HG02870 (cell line): ENCODE measurements around the gene CRYBG3.

Experiments used
- ATAC-seq: cut with Tn5 transposase; IDR thresholded peaks from one replicate; pipeline ENCODE4 v1.9.1; 2021; ENCODE audit warnings: mild to moderate bottlenecking, moderate library complexity; ENCODE audit not compliant: unreplicated experiment

CRYBG3 gene

DNA sequence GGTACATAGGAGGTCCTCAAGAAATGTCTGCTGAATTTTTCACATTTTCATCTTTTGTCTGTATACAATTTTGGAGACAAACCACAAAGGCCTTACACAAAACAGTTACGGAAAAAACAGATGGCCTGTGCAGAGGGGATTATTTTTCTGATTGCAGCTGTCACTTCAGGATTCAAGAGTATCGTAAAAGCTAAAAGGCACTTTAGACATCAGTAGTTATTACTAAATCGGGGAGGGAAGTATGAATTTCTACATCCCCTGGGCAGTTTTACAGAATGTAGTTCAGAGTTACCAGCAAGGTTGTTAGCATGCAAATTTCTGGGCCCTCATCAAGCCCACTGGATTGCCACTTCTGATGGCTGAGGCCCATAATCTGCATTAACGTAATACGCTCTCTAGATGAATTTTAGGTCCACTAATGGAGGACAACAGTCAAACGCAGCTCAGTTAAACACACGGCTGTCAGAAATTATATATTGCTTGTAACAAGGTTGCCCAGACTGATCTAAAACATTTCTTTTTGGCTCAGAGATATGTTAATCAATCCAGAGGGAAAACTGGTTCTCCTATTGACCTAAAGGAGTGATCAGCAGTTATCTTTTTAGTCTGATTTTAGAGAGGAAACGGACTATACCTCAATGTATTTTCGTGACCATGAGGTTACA lies 149.3 kb downstream of the CRYBG3 start:
- ATAC-seq, result no peak

DNA sequence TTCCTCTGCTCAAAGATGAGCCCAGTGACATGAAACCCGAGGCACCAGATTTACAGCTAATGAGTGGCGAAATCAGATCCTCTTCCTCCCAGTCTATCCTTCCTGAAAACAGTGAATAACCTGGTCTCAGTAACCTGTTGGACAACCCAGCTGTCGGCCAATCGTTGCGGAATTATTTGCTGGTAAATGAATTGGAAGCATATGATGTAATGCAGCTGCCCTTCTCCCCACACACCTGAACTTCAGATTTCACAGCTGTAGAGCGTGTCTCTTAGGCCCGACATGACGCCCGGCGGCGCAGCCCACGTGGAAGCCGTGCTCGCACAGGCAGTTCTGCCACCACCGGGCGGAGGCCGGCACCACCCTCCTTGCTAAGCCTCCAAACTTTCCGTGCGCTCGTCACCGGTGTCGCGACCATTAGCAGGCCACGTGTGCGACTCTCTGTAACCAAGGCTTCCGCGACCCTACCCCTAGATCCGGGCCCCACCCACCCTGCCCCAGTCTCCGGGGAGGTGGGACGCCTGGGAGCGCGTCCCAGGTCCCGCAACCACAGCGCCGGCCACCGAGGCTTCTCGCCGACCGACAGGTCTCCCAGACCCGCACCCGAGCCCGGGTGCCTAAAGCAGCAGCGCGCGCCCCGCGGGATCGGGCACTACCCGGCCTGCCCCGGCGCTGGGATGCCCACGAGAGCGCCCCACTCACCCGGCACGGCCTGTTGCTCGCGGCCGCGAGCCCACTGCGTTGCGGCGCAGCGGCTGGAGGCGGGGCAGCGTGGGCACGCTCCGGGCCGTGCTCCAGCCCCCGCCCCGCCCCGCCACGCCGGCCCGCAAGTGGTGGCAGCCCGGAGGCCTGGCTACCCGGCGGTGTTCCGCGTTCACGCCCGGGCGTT lies 150.1 kb downstream of the CRYBG3 start, which contains the start of gene RIOX2:
RIOX2 (minus strand) TSS at position 753 of the 889 bp plus-strand sequence. CDS start 4,838 bp downstream, outside the sequence.
- peak; percentile 76 for ATAC-seq

DNA sequence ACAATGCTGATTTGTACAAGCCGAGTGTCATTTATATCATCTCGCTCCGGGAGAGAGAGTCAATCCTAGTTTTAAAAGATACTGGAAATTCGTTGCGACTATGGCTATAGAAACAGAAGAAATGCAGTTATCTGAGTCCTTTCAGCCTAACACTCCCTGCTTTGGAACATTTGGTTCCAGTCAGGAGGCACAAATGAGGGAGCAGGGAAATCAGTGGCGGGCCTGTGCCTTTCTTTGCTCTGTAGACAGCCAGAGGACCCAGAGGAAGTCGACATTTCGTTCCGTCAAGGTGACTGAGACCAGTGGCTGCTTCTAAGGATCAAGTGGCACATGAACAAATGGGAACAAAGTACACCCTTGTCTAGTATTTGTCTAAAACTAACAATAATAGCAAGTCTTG lies 151.2 kb downstream of the CRYBG3 start:
- ATAC-seq, result no peak

- no peak for ATAC-seq
Measured at GRCh38 chr3:97974996-97975395, 153.2 kb downstream of the CRYBG3 start.

- no peak for ATAC-seq
Measured at GRCh38 chr3:97975466-97975865, 153.7 kb downstream of the CRYBG3 start.

DNA sequence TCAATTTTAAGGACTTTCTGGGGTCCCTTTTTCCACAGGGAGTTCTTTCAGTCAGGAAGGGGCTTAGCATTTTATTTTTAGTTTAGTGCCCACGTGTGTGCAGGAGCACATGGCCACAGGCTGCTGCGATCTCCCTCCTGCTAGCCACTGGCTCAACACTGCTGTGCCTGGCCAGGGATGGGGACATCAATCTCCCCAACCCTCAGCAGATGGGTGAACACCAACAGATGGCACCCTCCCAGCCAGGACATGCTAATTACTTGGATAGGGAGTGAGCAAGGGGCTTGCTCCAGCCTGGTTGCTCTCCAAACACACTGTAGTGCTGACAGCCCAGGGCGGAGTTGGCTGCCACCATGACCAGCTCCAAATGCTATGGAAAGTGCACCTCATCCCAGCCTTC lies 157.8 kb downstream of the CRYBG3 start:
- no peak for ATAC-seq

GRCh38 chr3:97981886-97982285 lies 160.1 kb downstream of the CRYBG3 start:
- no peak for ATAC-seq

GRCh38 chr3:97983933-97984491 lies 162.2 kb downstream of the CRYBG3 start:
- no peak for ATAC-seq

DNA sequence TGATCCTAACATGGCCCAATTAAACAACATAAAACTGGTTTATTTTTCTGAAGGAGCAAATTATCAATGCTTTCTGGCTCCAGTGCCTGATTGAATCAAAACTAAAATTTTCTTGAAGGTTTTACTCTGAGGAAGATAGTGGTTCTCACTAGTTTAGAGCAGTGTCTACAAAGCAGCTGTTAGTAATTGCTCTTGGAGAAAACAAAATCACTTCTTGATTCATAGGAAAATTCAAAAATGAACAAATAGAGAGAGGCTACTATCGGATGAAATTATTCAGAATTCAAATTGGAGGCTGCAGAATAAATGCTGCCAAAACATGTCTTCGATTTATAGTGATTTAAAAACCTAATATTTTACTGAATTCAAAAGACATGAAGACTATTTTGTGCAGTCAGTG lies 165.5 kb downstream of the CRYBG3 start:
- ATAC-seq, result no peak

- ATAC-seq, result no peak
Measured at GRCh38 chr3:97988784-97989568, 167.2 kb downstream of the CRYBG3 start.

GRCh38 chr3:97990624-97991292 lies 168.9 kb downstream of the CRYBG3 start:
- ATAC-seq, result no peak

GRCh38 chr3:97991293-97991682 lies 169.5 kb downstream of the CRYBG3 start:
- peak; percentile 48 for ATAC-seq

DNA sequence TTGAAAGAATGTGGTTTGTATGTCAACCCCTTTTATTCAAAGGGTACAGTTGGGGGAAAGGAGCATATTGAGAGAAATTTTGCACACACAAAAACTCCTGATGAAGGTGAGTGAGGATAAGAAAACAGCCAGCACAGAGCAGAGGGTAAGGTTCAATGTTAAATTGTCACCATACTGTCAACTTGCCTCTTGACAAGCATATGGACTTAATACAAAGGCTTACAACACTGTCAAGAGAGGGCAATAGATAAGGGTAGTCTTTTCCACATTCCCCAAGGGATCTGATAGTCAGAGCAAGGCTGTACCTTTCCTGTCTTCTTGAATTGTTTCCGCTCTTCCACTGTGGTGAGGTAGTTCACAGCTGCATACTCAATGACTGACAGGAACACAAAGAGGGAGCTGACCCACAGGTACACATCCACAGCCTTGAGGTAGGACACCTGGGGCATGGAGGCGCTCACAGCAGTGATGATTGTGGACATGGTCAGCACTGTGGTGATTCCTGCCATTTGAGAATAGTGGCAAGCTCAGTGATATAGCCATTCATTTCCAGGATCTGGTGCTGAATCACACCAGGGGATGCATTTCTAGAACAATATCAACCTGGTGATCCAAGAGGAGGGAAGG lies 170.8 kb downstream of the CRYBG3 start:
- no peak for ATAC-seq

GRCh38 chr3:97993526-97993925 lies 171.7 kb downstream of the CRYBG3 start:
- ATAC-seq, result no peak

GRCh38 chr3:97994328-97994945 lies 172.6 kb downstream of the CRYBG3 start:
- no peak for ATAC-seq
